Measurements from ENCODE around the gene LDB2.

The LDB2 gene

GRCh38 chr4:16779028-16779675 is 119.3 kb downstream of the LDB2 start:
- TF ChIP-seq CTCF (IDR thresholded peaks at IDR 0.05; ENCODE audit: low read depth, low read length): no peak
- H3K4me3 ChIP-seq (replicated peaks in 1 of 2; ENCODE audit: low read depth in 2 of 2, low read length in 2 of 2): no peak overlapping the region
- DNase-seq (ENCODE audit: low read depth in 2 of 2): peak; percentile 58 to 69

GRCh38 chr4:16777726-16778125 is 120.7 kb downstream of the LDB2 start:
- TF ChIP-seq CTCF (IDR thresholded peaks at IDR 0.05; ENCODE audit: low read depth, low read length): no peak
- H3K4me3 ChIP-seq (replicated peaks in 1 of 2; ENCODE audit: low read depth in 2 of 2, low read length in 2 of 2): no peak overlapping the region
- DNase-seq (ENCODE audit: low read depth in 2 of 2): no peak

GRCh38 chr4:16775411-16776154 is 122.9 kb downstream of the LDB2 start:
- DNase-seq (ENCODE audit: low read depth in 2 of 2): no peak
- no peak overlapping the region for H3K4me3 ChIP-seq (replicated peaks in 1 of 2; ENCODE audit: low read depth in 2 of 2, low read length in 2 of 2)
- TF ChIP-seq CTCF (IDR thresholded peaks at IDR 0.05; ENCODE audit: low read depth, low read length): no peak

GRCh38 chr4:16772366-16772850 is 126.0 kb downstream of the LDB2 start:
- no peak for TF ChIP-seq CTCF (IDR thresholded peaks at IDR 0.05; ENCODE audit: low read depth, low read length)
- H3K4me3 ChIP-seq (replicated peaks in 1 of 2; ENCODE audit: low read depth in 2 of 2, low read length in 2 of 2): no peak overlapping the region
- DNase-seq (ENCODE audit: low read depth in 2 of 2): peak; percentile 79

GRCh38 chr4:16770710-16771285 is 127.6 kb downstream of the LDB2 start:
- TF ChIP-seq CTCF (IDR thresholded peaks at IDR 0.05; ENCODE audit: low read depth, low read length): no peak
- no peak for DNase-seq (ENCODE audit: low read depth in 2 of 2)
- no peak overlapping the region for H3K4me3 ChIP-seq (replicated peaks in 1 of 2; ENCODE audit: low read depth in 2 of 2, low read length in 2 of 2)

GRCh38 chr4:16767861-16768260 is 130.6 kb downstream of the LDB2 start:
- H3K4me3 ChIP-seq (replicated peaks in 1 of 2; ENCODE audit: low read depth in 2 of 2, low read length in 2 of 2): no peak overlapping the region
- no peak for TF ChIP-seq CTCF (IDR thresholded peaks at IDR 0.05; ENCODE audit: low read depth, low read length)
- no peak for DNase-seq (ENCODE audit: low read depth in 2 of 2)
